Liver (tissue), 3 donors: ENCODE measurements around the gene THADA.

Experiments
- CTCF ChIP-seq: fragments of 150-350 bp; IDR thresholded peaks from 2 replicates; pipeline ENCODE4 v1.5.1; 2017; ENCODE audit warnings: improper control_type of control experiment, low read depth, low read length; ENCODE audit not compliant: missing input control
- EGR1 ChIP-seq, 2 donors: IDR thresholded peaks; 2 replicates each; pipeline ENCODE4 v1.6.1; 2016 to 2018; ENCODE audit warnings: antibody characterized with exemption in 2 of 2, low read depth in 2 of 2
- GABPA ChIP-seq, 2 donors: IDR thresholded peaks in 1 of 2; conservative IDR thresholded peaks in 1 of 2; 2 replicates each; pipeline ENCODE4 v1.6.1; 2016; ENCODE audit warnings: antibody characterized with exemption in 2 of 2, mild to moderate bottlenecking in 1 of 2, moderate library complexity in 1 of 2
- HNF4A ChIP-seq, 2 donors: conservative IDR thresholded peaks; 2 replicates each; pipeline ENCODE4 v1.6.1; 2016; ENCODE audit warnings: antibody characterized with exemption in 2 of 2, mild to moderate bottlenecking in 2 of 2
- HNF4G ChIP-seq: IDR thresholded peaks from 2 replicates; pipeline ENCODE4 v1.6.1; 2016; ENCODE audit warnings: antibody characterized with exemption
- JUND ChIP-seq, 2 donors: IDR thresholded peaks; 2 replicates each; pipeline ENCODE4 v1.6.1; 2016; ENCODE audit warnings: antibody characterized with exemption in 2 of 2
- NR2F2 ChIP-seq: IDR thresholded peaks from 2 replicates; pipeline ENCODE4 v1.6.1; 2016; ENCODE audit warnings: antibody characterized with exemption
- RAD21 ChIP-seq, 2 donors: IDR thresholded peaks; 2 replicates each; pipeline ENCODE4 v1.6.1; 2016; ENCODE audit warnings: antibody characterized with exemption in 2 of 2, mild to moderate bottlenecking in 2 of 2
- SP1 ChIP-seq: IDR thresholded peaks from 2 replicates; pipeline ENCODE4 v1.6.1; 2018; ENCODE audit warnings: antibody characterized with exemption, mild to moderate bottlenecking
- YY1 ChIP-seq: IDR thresholded peaks from 2 replicates; pipeline ENCODE4 v1.6.1; 2016; ENCODE audit warnings: antibody characterized with exemption, mild to moderate bottlenecking
- TF ChIP-seq, protein P1 (sequence below): IDR thresholded peaks from 2 replicates; pipeline ENCODE4 v1.6.1; 2016; ENCODE audit warnings: antibody characterized with exemption
- TF ChIP-seq, protein P2 (sequence below): IDR thresholded peaks from 2 replicates; pipeline ENCODE4 v1.6.1; 2016; ENCODE audit warnings: antibody characterized with exemption
- TF ChIP-seq, protein P3 (sequence below): IDR thresholded peaks from 2 replicates; pipeline ENCODE4 v1.6.1; 2016; ENCODE audit warnings: antibody characterized with exemption, mild to moderate bottlenecking
- donor health status: healthy.
- donor health status: healthy.

- no peak for TF ChIP-seq CTCF
- TF ChIP-seq SP1, result no peak
- TF ChIP-seq JUND (IDR thresholded peaks at IDR 0.05), result no peak
- no peak for TF ChIP-seq HNF4A (conservative IDR thresholded peaks at IDR 0.05)
- TF ChIP-seq, protein P1, sequence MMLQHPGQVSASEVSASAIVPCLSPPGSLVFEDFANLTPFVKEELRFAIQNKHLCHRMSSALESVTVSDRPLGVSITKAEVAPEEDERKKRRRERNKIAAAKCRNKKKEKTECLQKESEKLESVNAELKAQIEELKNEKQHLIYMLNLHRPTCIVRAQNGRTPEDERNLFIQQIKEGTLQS, result no peak
- TF ChIP-seq, protein P2, sequence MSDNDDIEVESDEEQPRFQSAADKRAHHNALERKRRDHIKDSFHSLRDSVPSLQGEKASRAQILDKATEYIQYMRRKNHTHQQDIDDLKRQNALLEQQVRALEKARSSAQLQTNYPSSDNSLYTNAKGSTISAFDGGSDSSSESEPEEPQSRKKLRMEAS, result no peak
- TF ChIP-seq, protein P3, sequence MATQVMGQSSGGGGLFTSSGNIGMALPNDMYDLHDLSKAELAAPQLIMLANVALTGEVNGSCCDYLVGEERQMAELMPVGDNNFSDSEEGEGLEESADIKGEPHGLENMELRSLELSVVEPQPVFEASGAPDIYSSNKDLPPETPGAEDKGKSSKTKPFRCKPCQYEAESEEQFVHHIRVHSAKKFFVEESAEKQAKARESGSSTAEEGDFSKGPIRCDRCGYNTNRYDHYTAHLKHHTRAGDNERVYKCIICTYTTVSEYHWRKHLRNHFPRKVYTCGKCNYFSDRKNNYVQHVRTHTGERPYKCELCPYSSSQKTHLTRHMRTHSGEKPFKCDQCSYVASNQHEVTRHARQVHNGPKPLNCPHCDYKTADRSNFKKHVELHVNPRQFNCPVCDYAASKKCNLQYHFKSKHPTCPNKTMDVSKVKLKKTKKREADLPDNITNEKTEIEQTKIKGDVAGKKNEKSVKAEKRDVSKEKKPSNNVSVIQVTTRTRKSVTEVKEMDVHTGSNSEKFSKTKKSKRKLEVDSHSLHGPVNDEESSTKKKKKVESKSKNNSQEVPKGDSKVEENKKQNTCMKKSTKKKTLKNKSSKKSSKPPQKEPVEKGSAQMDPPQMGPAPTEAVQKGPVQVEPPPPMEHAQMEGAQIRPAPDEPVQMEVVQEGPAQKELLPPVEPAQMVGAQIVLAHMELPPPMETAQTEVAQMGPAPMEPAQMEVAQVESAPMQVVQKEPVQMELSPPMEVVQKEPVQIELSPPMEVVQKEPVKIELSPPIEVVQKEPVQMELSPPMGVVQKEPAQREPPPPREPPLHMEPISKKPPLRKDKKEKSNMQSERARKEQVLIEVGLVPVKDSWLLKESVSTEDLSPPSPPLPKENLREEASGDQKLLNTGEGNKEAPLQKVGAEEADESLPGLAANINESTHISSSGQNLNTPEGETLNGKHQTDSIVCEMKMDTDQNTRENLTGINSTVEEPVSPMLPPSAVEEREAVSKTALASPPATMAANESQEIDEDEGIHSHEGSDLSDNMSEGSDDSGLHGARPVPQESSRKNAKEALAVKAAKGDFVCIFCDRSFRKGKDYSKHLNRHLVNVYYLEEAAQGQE, result no peak
- TF ChIP-seq RAD21 (IDR thresholded peaks at IDR 0.05), result no peak
- TF ChIP-seq HNF4G, result no peak
- TF ChIP-seq GABPA (IDR thresholded peaks at IDR 0.05 in 1 of 2, conservative IDR thresholded peaks at IDR 0.05 in 1 of 2), result no peak
- TF ChIP-seq EGR1 (IDR thresholded peaks at IDR 0.05; ENCODE audit: low read depth in 2 of 2), result no peak
- TF ChIP-seq YY1, result no peak
- TF ChIP-seq NR2F2, result no peak
These were observed 25.9 kb downstream of the THADA start for GRCh38 chr2:43569921-43570320.
